Activated T-cell treated with anti-CD3 and anti-CD28 coated beads, Interleukin-2, amount 50 U/mL, for 4 hours (primary cell): ENCODE measurements around the gene RFTN1. TPM values are rescaled to one million over a fixed set of nuclear protein-coding genes. Genes with fewer than 3 reads are reported as not detected.

Source experiments
- ATAC-seq, 2 donors: fragments of 200-7000 bp; cut with Tn5 transposase; one replicate each; pipeline ENCODE4 v1.10.0; 2021
- DNase-seq: peaks from one replicate; pipeline ENCODE4 v3.0.0-alpha.2; 2020
- H3K27me3 Mint-ChIP-seq: one replicate; pipeline ENCODE4 v1.8.0; 2021; ENCODE audit warnings: low read depth, mixed read lengths
- H3K36me3 Mint-ChIP-seq: one replicate; pipeline ENCODE4 v1.8.0; 2022; ENCODE audit warnings: mixed read lengths; ENCODE audit not compliant: insufficient read depth
- H3K4me1 Mint-ChIP-seq: one replicate; pipeline ENCODE4 v1.8.0; 2021; ENCODE audit warnings: low read depth, mixed read lengths
- H3K4me3 Mint-ChIP-seq: one replicate; pipeline ENCODE4 v1.8.0; 2021; ENCODE audit warnings: mild to moderate bottlenecking, moderate library complexity, mixed read lengths
- H3K9me3 Mint-ChIP-seq: one replicate; pipeline ENCODE4 v1.8.0; 2021; ENCODE audit warnings: mixed read lengths
- total RNA-seq, 3 donors: library from RNA; stranded (reverse); gene quantifications; one replicate each; pipeline ENCODE4 v1.2.1, GENCODE V29; 2021

The RFTN1 gene
- total RNA-seq, 3 donors from 2014 or later, result 52.9 to 72.4 (median 69.6) TPM

GRCh38 chr3:16381426-16381825 is 132.1 kb downstream of the RFTN1 start:
- no peaks in the 10 kb centered on the region for H3K9me3 Mint-ChIP-seq
- H3K4me1 Mint-ChIP-seq, result peaks cover 65% of the 10 kb centered on the region
- DNase-seq, result no peak
- H3K4me3 Mint-ChIP-seq, result no peak overlapping the region
- no peak for ATAC-seq
- no peaks in the 10 kb centered on the region for H3K27me3 Mint-ChIP-seq
- peaks cover 50% of the 10 kb centered on the region for H3K36me3 Mint-ChIP-seq

GRCh38 chr3:16380421-16380820 is 133.1 kb downstream of the RFTN1 start:
- no peak overlapping the region for H3K4me3 Mint-ChIP-seq
- DNase-seq (no peak), ATAC-seq (no peak)
- peaks cover 73% of the 10 kb centered on the region for H3K4me1 Mint-ChIP-seq
- H3K9me3 Mint-ChIP-seq, result no peaks in the 10 kb centered on the region
- no peaks in the 10 kb centered on the region for H3K27me3 Mint-ChIP-seq
- peaks cover 55% of the 10 kb centered on the region for H3K36me3 Mint-ChIP-seq

GRCh38 chr3:16379838-16380237 is 133.7 kb downstream of the RFTN1 start:
- Mint-ChIP-seq H3K9me3 (no peaks in the 10 kb centered on the region), H3K4me1 (peaks cover 77% of the 10 kb centered on the region), H3K27me3 (no peaks in the 10 kb centered on the region), H3K36me3 (peaks cover 53% of the 10 kb centered on the region), H3K4me3 (no peak overlapping the region)
- ATAC-seq, result peak in 1 of 2 donors; percentile 17
- DNase-seq, result no peak

GRCh38 chr3:16378920-16379319 is 134.6 kb downstream of the RFTN1 start:
- peaks cover 55% of the 10 kb centered on the region for H3K36me3 Mint-ChIP-seq
- H3K27me3 Mint-ChIP-seq, result no peaks in the 10 kb centered on the region
- H3K4me1 Mint-ChIP-seq, result peaks cover 86% of the 10 kb centered on the region
- no peak overlapping the region for H3K4me3 Mint-ChIP-seq
- ATAC-seq (peak; percentile 73 to 76), DNase-seq (no peak)
- H3K9me3 Mint-ChIP-seq, result no peaks in the 10 kb centered on the region

GRCh38 chr3:16378415-16378814 is 135.1 kb downstream of the RFTN1 start:
- DNase-seq (no peak), ATAC-seq (peak in 1 of 2 donors; percentile 4)
- Mint-ChIP-seq H3K36me3 (peaks cover 55% of the 10 kb centered on the region), H3K9me3 (no peaks in the 10 kb centered on the region), H3K4me3 (peak overlapping the region; percentile 11), H3K27me3 (no peaks in the 10 kb centered on the region), H3K4me1 (peaks cover 87% of the 10 kb centered on the region)

GRCh38 chr3:16377847-16378302 is 135.6 kb downstream of the RFTN1 start:
- H3K9me3 Mint-ChIP-seq, result no peaks in the 10 kb centered on the region
- ATAC-seq (no peak), DNase-seq (no peak)
- H3K4me1 Mint-ChIP-seq, result peaks cover 87% of the 10 kb centered on the region
- H3K27me3 Mint-ChIP-seq, result no peaks in the 10 kb centered on the region
- H3K36me3 Mint-ChIP-seq, result peaks cover 52% of the 10 kb centered on the region
- H3K4me3 Mint-ChIP-seq, result peak overlapping the region; percentile 19

- Mint-ChIP-seq H3K9me3 (no peaks in the 10 kb centered on the region), H3K27me3 (no peaks in the 10 kb centered on the region), H3K36me3 (peaks cover 52% of the 10 kb centered on the region), H3K4me3 (no peak overlapping the region), H3K4me1 (peaks cover 86% of the 10 kb centered on the region)
- ATAC-seq (peak; percentile 30 to 51), DNase-seq (no peak)
These were observed 136.3 kb downstream of the RFTN1 start for GRCh38 chr3:16377196-16377595.

GRCh38 chr3:16375891-16376290 is 137.6 kb downstream of the RFTN1 start:
- peaks cover 94% of the 10 kb centered on the region for H3K4me1 Mint-ChIP-seq
- no peaks in the 10 kb centered on the region for H3K27me3 Mint-ChIP-seq
- H3K36me3 Mint-ChIP-seq, result peaks cover 54% of the 10 kb centered on the region
- no peak for DNase-seq
- H3K4me3 Mint-ChIP-seq, result no peak overlapping the region
- H3K9me3 Mint-ChIP-seq, result no peaks in the 10 kb centered on the region
- no peak for ATAC-seq

GRCh38 chr3:16374935-16375245 is 138.6 kb downstream of the RFTN1 start:
- ATAC-seq, result no peak
- Mint-ChIP-seq H3K9me3 (no peaks in the 10 kb centered on the region), H3K27me3 (no peaks in the 10 kb centered on the region), H3K36me3 (peaks cover 56% of the 10 kb centered on the region), H3K4me3 (no peak overlapping the region), H3K4me1 (peaks cover 96% of the 10 kb centered on the region)
- DNase-seq, result no peak

- no peaks in the 10 kb centered on the region for H3K9me3 Mint-ChIP-seq
- peaks cover 61% of the 10 kb centered on the region for H3K36me3 Mint-ChIP-seq
- H3K4me3 Mint-ChIP-seq, result no peak overlapping the region
- ATAC-seq (peak; percentile 18 to 24), DNase-seq (no peak)
- H3K4me1 Mint-ChIP-seq, result peaks cover 91% of the 10 kb centered on the region
- no peaks in the 10 kb centered on the region for H3K27me3 Mint-ChIP-seq
These were observed 139.2 kb downstream of the RFTN1 start for GRCh38 chr3:16374047-16374934.

GRCh38 chr3:16373341-16373946 is 140.1 kb downstream of the RFTN1 start:
- no peaks in the 10 kb centered on the region for H3K27me3 Mint-ChIP-seq
- H3K9me3 Mint-ChIP-seq, result no peaks in the 10 kb centered on the region
- ATAC-seq (no peak), DNase-seq (no peak)
- H3K36me3 Mint-ChIP-seq, result peaks cover 63% of the 10 kb centered on the region
- H3K4me1 Mint-ChIP-seq, result peaks cover 83% of the 10 kb centered on the region
- no peak overlapping the region for H3K4me3 Mint-ChIP-seq

- no peaks in the 10 kb centered on the region for H3K9me3 Mint-ChIP-seq
- H3K27me3 Mint-ChIP-seq, result no peaks in the 10 kb centered on the region
- DNase-seq (no peak), ATAC-seq (no peak)
- H3K36me3 Mint-ChIP-seq, result peaks cover 56% of the 10 kb centered on the region
- peaks cover 75% of the 10 kb centered on the region for H3K4me1 Mint-ChIP-seq
- no peak overlapping the region for H3K4me3 Mint-ChIP-seq
These were observed 140.9 kb downstream of the RFTN1 start for GRCh38 chr3:16372362-16373292.

- peak; percentile 35 to 41 for ATAC-seq
- DNase-seq, result no peak
- peaks cover 66% of the 10 kb centered on the region for H3K4me1 Mint-ChIP-seq
- H3K9me3 Mint-ChIP-seq, result no peaks in the 10 kb centered on the region
- peaks cover 56% of the 10 kb centered on the region for H3K36me3 Mint-ChIP-seq
- H3K4me3 Mint-ChIP-seq, result no peak overlapping the region
- H3K27me3 Mint-ChIP-seq, result no peaks in the 10 kb centered on the region
These were observed 142.4 kb downstream of the RFTN1 start for GRCh38 chr3:16370872-16371740.
